ENCODE data around the gene CBLN2.

The CBLN2 gene

GRCh38 chr18:72544092-72544886 is at the start of gene CBLN2:
TSS of gene CBLN2 (minus strand) at chr18:72544342. CDS start at chr18:72542160, 2,182 bp downstream.
- DNase-seq, result no peak

GRCh38 chr18:72588360-72588759 is 44.2 kb upstream of the CBLN2 start:
- no peak for DNase-seq

GRCh38 chr18:72584787-72585186 is 40.6 kb upstream of the CBLN2 start:
- no peak for DNase-seq

GRCh38 chr18:72581976-72582375 is 37.8 kb upstream of the CBLN2 start:
- no peak for DNase-seq

- no peak for DNase-seq
Observed at GRCh38 chr18:72572896-72573295, 28.8 kb upstream of the CBLN2 start.

GRCh38 chr18:72566290-72566689 is 22.1 kb upstream of the CBLN2 start:
- DNase-seq, result no peak

GRCh38 chr18:72555968-72556367 is 11.8 kb upstream of the CBLN2 start:
- no peak for DNase-seq

- DNase-seq, result no peak
Observed at GRCh38 chr18:72555101-72555500, 11.0 kb upstream of the CBLN2 start.

GRCh38 chr18:72543357-72544055 is 636 bp downstream of the CBLN2 start:
- no peak for DNase-seq

GRCh38 chr18:72542984-72543356 is 1.2 kb downstream of the CBLN2 start:
- no peak for DNase-seq

- no peak for DNase-seq
Observed at GRCh38 chr18:72542342-72542741, 1.8 kb downstream of the CBLN2 start.

GRCh38 chr18:72541871-72542332 is 2.2 kb downstream of the CBLN2 start:
- no peak for DNase-seq

- DNase-seq, result no peak
Observed at GRCh38 chr18:72539901-72540300, 4.2 kb downstream of the CBLN2 start.

GRCh38 chr18:72530622-72531021 is 13.5 kb downstream of the CBLN2 start:
- DNase-seq, result no peak

- DNase-seq, result no peak
Observed at GRCh38 chr18:72504866-72505265, 39.3 kb downstream of the CBLN2 start.

GRCh38 chr18:72502671-72503431 is 41.3 kb downstream of the CBLN2 start:
- no peak for DNase-seq

GRCh38 chr18:72492497-72492896 is 51.6 kb downstream of the CBLN2 start:
- no peak for DNase-seq
